Colonic mucosa (tissue), 4 donors: ENCODE measurements around the gene ACTMAP. TPM values are rescaled to one million over a fixed set of nuclear protein-coding genes. Genes with fewer than 3 reads are reported as not detected.
A peak's percentile ranks its signal among the peaks of the same experiment; 100 is the strongest.

ENCODE experiments used
- DNase-seq: peaks from one replicate; pipeline ENCODE4 v3.0.0-alpha.2; 2020
- H3K27ac ChIP-seq: fragments of 200-600 bp; one replicate; pipeline ENCODE4 v1.8.0; 2021
- H3K27me3 ChIP-seq: fragments of 200-600 bp; one replicate; pipeline ENCODE4 v1.8.0; 2021
- H3K36me3 ChIP-seq: fragments of 200-600 bp; one replicate; pipeline ENCODE4 v1.8.0; 2021
- H3K4me1 ChIP-seq: fragments of 200-600 bp; one replicate; pipeline ENCODE4 v1.8.0; 2021; ENCODE audit warnings: mild to moderate bottlenecking
- H3K4me3 ChIP-seq: fragments of 200-600 bp; one replicate; pipeline ENCODE4 v1.8.0; 2021
- H3K9ac ChIP-seq, 2 donors: one replicate each; pipeline ENCODE4 v1.7.0; 2013; ENCODE audit warnings: control low read depth in 2 of 2, low read depth in 2 of 2, low read length in 2 of 2
- H3K9me3 ChIP-seq: fragments of 200-600 bp; one replicate; pipeline ENCODE4 v1.8.0; 2021
- intact Hi-C: fragments of 100-400 bp; cut with DNase I; formaldehyde crosslinking; loops from one replicate; pipeline ENCODE4 v1.14.1; 2022
- total RNA-seq, 2 donors: library from RNA; stranded (reverse); fragmentation: NEBNext Ultra II Directional in 1 of 2; extraction: Animal tissue kit (Norgen Biotek cat#: 25700) in 1 of 2; gene quantifications; one replicate each; pipeline ENCODE4 v1.2.1, GENCODE V29; 2021
- TF ChIP-seq, protein P1 (sequence below): fragments of 200-600 bp; IDR thresholded peaks from one replicate; pipeline ENCODE4 v1.8.0; 2022; ENCODE audit warnings: antibody characterized with exemption, mild to moderate bottlenecking
- donor health status: healthy.
- donor health status: DM: no; HTN: no; CAD: no.
- donor health status: DM: no; HTN: no; CAD: no.

Gene ACTMAP
- total RNA-seq, 2 donors from 2014 or later = 11.1 to 18.7 TPM

GRCh38 chr19:40714441-40715299 is 35.6 kb downstream of the ACTMAP start:
- intact Hi-C loops = no loop called here
- peak; percentile 97 for DNase-seq
- Histone ChIP-seq H3K27ac (peak overlapping the region; percentile 78), H3K9me3 (no peaks in the 10 kb centered on the region), H3K36me3 (no peaks in the 10 kb centered on the region), H3K9ac (peak overlapping the region; percentile 83 to 91), H3K4me3 (peak overlapping the region; percentile 59), H3K27me3 (no peaks in the 10 kb centered on the region), H3K4me1 (peaks cover 8% of the 10 kb centered on the region)
- TF ChIP-seq, protein P1, sequence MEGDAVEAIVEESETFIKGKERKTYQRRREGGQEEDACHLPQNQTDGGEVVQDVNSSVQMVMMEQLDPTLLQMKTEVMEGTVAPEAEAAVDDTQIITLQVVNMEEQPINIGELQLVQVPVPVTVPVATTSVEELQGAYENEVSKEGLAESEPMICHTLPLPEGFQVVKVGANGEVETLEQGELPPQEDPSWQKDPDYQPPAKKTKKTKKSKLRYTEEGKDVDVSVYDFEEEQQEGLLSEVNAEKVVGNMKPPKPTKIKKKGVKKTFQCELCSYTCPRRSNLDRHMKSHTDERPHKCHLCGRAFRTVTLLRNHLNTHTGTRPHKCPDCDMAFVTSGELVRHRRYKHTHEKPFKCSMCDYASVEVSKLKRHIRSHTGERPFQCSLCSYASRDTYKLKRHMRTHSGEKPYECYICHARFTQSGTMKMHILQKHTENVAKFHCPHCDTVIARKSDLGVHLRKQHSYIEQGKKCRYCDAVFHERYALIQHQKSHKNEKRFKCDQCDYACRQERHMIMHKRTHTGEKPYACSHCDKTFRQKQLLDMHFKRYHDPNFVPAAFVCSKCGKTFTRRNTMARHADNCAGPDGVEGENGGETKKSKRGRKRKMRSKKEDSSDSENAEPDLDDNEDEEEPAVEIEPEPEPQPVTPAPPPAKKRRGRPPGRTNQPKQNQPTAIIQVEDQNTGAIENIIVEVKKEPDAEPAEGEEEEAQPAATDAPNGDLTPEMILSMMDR = no peak

GRCh38 chr19:40713939-40714338 is 36.3 kb downstream of the ACTMAP start:
- Histone ChIP-seq H3K27ac (peak overlapping the region; percentile 78), H3K9me3 (no peaks in the 10 kb centered on the region), H3K36me3 (no peaks in the 10 kb centered on the region), H3K4me3 (no peak overlapping the region), H3K4me1 (peaks cover 4% of the 10 kb centered on the region), H3K9ac (peak overlapping the region; percentile 48 to 91), H3K27me3 (no peaks in the 10 kb centered on the region)
- TF ChIP-seq, protein P1 = no peak
- intact Hi-C loops = no loop called here
- no peak for DNase-seq

GRCh38 chr19:40709817-40710216 is 40.5 kb downstream of the ACTMAP start:
- H3K4me3 ChIP-seq = no peak overlapping the region
- H3K36me3 ChIP-seq = peaks cover 5% of the 10 kb centered on the region
- no peaks in the 10 kb centered on the region for H3K4me1 ChIP-seq
- TF ChIP-seq, protein P1 = no peak
- no peaks in the 10 kb centered on the region for H3K27me3 ChIP-seq
- no peak overlapping the region for H3K27ac ChIP-seq
- H3K9ac ChIP-seq = no peak overlapping the region
- intact Hi-C loops = no loop called here
- no peak for DNase-seq
- no peaks in the 10 kb centered on the region for H3K9me3 ChIP-seq

GRCh38 chr19:40707615-40708014 is 42.7 kb downstream of the ACTMAP start:
- TF ChIP-seq, protein P1 = no peak
- no peak for DNase-seq
- Histone ChIP-seq H3K27me3 (no peaks in the 10 kb centered on the region), H3K9ac (no peak overlapping the region), H3K9me3 (no peaks in the 10 kb centered on the region), H3K4me1 (no peaks in the 10 kb centered on the region), H3K27ac (no peak overlapping the region), H3K4me3 (no peak overlapping the region), H3K36me3 (peaks cover 8% of the 10 kb centered on the region)
- intact Hi-C loops = no loop called here

DNA sequence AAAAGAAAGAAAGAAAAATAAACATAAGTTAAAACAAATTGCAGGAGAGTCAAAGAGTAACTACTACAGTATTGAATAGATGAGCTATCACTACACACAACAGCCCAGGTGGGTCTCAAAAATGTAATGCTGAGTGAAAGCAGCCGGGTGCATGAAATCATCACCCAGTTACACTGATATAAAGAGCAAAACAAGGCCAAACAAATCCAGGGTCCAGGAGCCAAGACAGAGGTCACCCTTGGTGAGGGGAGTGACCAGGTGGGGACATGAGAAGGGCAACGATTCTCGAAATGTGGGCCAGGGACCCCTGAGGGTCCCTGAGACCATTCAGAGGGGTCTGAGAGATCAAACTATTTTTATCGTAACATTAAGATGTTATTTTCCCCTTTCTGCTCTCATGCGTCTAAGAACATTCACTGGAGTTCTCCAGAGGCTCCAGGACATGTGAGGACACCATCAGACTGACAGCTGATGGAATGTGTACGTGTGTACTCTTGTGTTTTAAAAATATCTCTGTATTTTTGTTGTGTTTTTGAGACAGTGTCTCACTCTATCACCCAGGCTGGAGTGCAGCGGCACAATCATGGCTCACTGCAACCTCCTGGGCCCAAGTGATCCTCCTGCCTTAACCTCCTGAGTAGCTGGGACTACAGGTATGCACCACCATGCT is 44.2 kb downstream of the ACTMAP start:
- DNase-seq = no peak
- no peaks in the 10 kb centered on the region for H3K4me1 ChIP-seq

More for the DNA sequence above, 44.2 kb downstream of the ACTMAP start:
- TF ChIP-seq, protein P1 = no peak
- intact Hi-C loops = no loop called here
- H3K4me3 ChIP-seq = no peak overlapping the region
- peaks cover 8% of the 10 kb centered on the region for H3K36me3 ChIP-seq
- no peak overlapping the region for H3K27ac ChIP-seq
- no peaks in the 10 kb centered on the region for H3K9me3 ChIP-seq
- no peaks in the 10 kb centered on the region for H3K27me3 ChIP-seq
- H3K9ac ChIP-seq = no peak overlapping the region
